HG03565 (cell line): ENCODE results near the gene LYSMD2.

Source experiments
- ATAC-seq: cut with Tn5 transposase; IDR thresholded peaks from one replicate; pipeline ENCODE4 v1.9.1; 2021; ENCODE audit warnings: mild to moderate bottlenecking, moderate library complexity; ENCODE audit not compliant: unreplicated experiment

The LYSMD2 gene

DNA sequence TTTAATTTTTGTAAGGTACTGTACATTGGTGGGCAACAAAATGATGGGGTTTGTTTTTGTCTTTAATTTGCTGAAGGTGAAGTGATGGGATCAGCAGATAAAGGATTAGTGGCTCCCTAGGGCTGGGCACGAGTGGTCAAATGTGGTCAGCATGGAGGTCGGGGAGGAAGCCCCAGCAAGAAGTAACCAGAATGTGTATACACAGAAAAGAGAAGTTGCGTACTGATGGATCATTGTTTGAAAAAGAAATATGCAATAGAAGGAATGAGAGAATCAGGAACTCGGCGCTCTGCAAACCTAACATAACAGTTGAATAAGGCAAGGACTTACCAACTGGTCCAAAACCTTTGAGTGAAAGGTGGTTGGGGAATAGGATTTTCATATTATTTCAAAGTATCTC is 15.4 kb upstream of the LYSMD2 start:
- ATAC-seq: no peak

GRCh38 chr15:51751697-51752683 is 14.5 kb upstream of the LYSMD2 start:
- peak; percentile 22 for ATAC-seq

- ATAC-seq: peak; percentile 53
These were observed 13.6 kb upstream of the LYSMD2 start, which contains the start of gene TMOD2 for GRCh38 chr15:51750792-51751696. TSS of gene TMOD2 (plus strand) at chr15:51751597. CDS start at chr15:51766442, 14,845 bp downstream.

- no peak for ATAC-seq
These were observed 12.7 kb upstream of the LYSMD2 start for GRCh38 chr15:51750186-51750585.

GRCh38 chr15:51749307-51749706 is 11.9 kb upstream of the LYSMD2 start:
- no peak for ATAC-seq

- no peak for ATAC-seq
These were observed 1.7 kb upstream of the LYSMD2 start for GRCh38 chr15:51739061-51739712.

GRCh38 chr15:51738553-51738952 is 1.1 kb upstream of the LYSMD2 start:
- ATAC-seq: no peak

DNA sequence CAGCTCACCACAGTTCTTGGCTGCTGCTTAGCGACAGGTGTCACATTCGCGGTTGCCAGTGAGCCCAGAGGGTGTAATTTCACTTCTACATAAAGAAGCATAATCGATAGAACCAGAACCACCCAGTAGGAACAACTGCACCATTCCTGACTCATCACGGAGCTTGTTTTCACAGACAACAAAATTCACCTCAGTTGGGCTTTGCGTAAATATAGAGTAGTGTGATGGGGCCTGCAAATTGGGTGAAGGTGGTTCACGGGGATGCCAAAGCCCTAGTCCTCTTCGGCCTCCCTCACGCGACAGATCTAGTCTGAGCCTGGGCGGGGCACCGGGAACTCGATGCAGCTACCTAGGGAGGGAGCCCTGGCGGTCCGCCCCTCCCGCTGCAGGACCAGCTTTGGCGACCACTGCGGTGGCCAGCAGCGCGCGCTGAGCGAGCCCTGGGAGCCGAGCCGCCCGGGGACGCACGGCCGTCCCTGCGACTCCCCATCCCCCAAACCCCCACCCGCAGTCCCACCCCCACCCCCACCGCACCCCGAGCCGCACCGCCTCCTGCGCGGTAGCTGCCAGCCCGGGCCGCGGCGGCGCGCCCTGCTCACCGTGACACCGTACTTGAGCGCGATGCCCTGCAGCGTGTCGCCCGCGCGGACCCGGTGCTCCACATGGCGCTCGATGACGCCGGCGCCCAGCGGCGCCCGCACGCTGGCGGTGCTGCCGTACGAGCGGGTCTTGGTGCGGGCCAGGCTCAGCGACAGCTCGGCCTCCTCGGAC is 519 bp downstream of the LYSMD2 start:
- ATAC-seq: peak; percentile 8

DNA sequence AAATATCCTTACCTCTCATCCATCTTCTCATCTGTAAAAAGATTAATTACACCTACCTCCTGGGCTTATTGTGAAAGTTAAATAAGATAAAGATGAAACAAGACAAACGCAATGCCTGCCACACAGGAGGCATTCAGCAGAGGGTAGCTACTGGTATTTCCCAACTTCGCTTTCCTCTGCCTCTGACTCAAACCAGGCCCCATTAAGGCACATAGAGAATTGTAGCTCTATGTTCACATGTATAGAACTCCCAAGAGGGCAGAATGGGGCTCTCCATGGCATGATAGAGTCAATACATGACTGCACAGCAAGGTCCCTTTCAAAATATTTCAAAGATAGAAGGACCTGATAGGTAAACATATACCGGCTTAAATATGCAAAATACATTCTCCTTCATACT is 1.4 kb downstream of the LYSMD2 start:
- ATAC-seq: no peak

GRCh38 chr15:51735228-51736010 is 2.0 kb downstream of the LYSMD2 start:
- ATAC-seq: no peak

GRCh38 chr15:51732646-51733045 is 4.8 kb downstream of the LYSMD2 start:
- no peak for ATAC-seq

DNA sequence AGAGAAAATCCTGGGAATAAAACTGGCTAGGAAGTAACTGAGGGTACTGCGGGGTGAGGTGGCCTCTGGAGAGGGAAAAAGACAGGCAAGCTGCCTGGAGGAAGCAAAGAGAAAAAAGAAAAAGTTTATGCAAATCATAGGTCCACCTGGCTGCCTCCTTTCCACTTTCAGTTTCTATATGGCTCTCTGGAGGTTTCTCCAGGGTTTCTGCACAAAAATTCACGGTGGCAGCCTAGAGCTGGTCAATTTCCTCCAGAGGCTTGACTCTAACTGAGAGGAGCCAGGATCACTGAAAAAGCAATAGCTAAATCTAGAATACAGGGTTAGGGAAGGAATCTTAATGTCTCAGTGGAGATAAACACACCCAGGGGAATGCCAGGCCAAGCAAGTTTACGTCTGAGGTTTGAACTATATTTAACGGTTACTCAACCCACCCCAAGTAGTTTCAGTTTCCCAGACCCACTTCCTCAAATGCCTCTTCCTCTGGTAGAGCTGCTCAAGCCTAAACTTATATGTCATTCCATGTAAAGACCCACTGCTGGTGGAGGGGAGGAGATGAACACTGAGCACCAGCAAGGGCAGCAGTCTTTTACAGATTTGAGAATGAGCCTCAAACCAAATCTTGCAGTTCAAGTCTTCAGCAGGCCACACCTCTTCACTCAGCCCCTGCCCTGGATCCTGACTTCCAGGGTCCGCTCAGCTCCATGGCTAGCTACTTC is 5.7 kb downstream of the LYSMD2 start:
- peak; percentile 48 for ATAC-seq

GRCh38 chr15:51727141-51727897 is 10.1 kb downstream of the LYSMD2 start:
- ATAC-seq: no peak

DNA sequence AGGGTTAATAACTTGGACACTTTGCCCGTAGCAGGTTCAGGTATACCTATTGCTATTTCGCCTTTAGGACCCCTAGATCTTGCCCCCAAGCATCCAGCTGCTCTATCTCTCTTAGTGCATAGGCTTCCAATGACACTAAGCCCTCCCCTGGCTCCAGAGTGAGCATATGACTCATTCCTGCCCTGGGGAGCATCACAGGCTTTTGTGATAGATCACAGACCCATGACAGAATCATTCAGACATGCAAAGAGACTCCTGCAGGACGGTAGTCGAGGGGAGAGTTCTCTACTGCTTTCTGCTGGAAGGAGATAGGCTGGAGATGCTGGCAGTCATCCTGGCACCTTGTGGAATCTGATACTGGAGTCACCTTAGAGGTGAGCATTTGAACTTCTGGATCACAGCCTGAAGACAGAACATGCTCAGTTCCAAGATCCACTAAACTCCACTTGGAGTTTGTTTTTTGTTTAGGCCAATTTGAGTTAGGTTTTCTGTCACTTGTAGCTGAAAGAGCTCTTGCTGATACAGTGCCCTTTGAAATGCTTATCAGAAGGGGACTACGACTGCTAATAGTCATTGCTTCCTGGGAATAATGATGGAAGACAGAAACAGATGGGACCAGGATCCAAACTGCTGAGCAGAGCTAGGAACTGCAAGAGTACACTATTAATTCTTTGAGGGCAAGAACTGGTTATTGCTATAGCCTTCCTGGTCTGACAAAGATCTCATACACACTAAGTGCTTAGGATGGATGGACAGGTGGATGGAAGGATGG is 11.0 kb downstream of the LYSMD2 start:
- ATAC-seq: peak; percentile 86

DNA sequence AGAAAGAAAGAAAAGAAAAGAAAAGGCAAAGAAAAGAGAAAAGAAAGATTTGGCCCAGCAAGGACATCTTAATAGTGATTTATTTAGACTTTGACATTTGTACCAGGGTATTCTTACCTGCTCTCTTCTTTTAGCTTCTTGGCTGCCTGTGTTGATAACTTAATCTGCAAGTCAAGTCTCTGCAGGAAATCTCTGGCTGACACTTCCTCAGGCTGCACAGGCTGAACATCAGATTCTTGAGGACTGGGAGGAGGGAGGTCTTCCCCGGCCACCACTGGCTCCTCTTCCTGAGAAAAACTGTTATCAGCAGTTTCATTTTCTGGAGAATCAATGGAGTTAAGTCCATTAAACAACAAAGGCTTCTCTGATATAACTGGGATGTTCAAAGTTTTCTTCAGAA is 12.8 kb downstream of the LYSMD2 start:
- no peak for ATAC-seq

GRCh38 chr15:51724199-51724598 is 13.3 kb downstream of the LYSMD2 start:
- no peak for ATAC-seq
